Endothelial cell (in vitro differentiated cells): ENCODE data around the gene LMOD1. TPM values are rescaled to one million over a fixed set of nuclear protein-coding genes. Genes with fewer than 3 reads are reported as not detected.
A peak's percentile ranks its signal among the peaks of the same experiment; 100 is the strongest.

Experiments used
- DNase-seq: peaks from one replicate; pipeline ENCODE4 v3.0.0; 2021; ENCODE audit warnings: low spot score
- H3K27ac Mint-ChIP-seq: one replicate; pipeline ENCODE4 v1.8.0; 2021; ENCODE audit warnings: mixed read lengths, inconsistent platforms; ENCODE audit not compliant: unreplicated experiment
- H3K27me3 Mint-ChIP-seq: one replicate; pipeline ENCODE4 v1.8.0; 2021; ENCODE audit warnings: mild to moderate bottlenecking, moderate library complexity, mixed read lengths, inconsistent platforms; ENCODE audit not compliant: unreplicated experiment
- H3K36me3 Mint-ChIP-seq: one replicate; pipeline ENCODE4 v1.8.0; 2021; ENCODE audit warnings: mild to moderate bottlenecking, low read depth, mixed read lengths, inconsistent platforms; ENCODE audit not compliant: unreplicated experiment
- H3K4me1 Mint-ChIP-seq: one replicate; pipeline ENCODE4 v1.8.0; 2021; ENCODE audit warnings: mild to moderate bottlenecking, mixed read lengths, inconsistent platforms; ENCODE audit not compliant: unreplicated experiment
- H3K4me3 Mint-ChIP-seq: one replicate; pipeline ENCODE4 v1.8.0; 2021; ENCODE audit warnings: mild to moderate bottlenecking, mixed read lengths, inconsistent platforms; ENCODE audit not compliant: unreplicated experiment
- H3K9me3 Mint-ChIP-seq: one replicate; pipeline ENCODE4 v1.8.0; 2021; ENCODE audit warnings: mixed read lengths, inconsistent platforms; ENCODE audit not compliant: unreplicated experiment
- total RNA-seq: library from RNA; stranded (reverse); fragmentation: NEBNext Ultra II Directional; extraction: Animal tissue kit (Norgen Biotek cat#: 25700); gene quantifications from one replicate; pipeline ENCODE4 v1.2.1, GENCODE V29; 2021; ENCODE audit not compliant: unreplicated experiment
- TF ChIP-seq, protein P1 (sequence below): fragments of 200-600 bp; sonication (generic); IDR thresholded peaks from one replicate; pipeline ENCODE4 v1.5.0; 2021; ENCODE audit warnings: antibody characterized with exemption; ENCODE audit not compliant: unreplicated experiment

The LMOD1 gene
- total RNA-seq, 1 donor from 2014 or later: not detected

GRCh38 chr1:201958348-201958747, 12.0 kb upstream of the LMOD1 start:
- no peaks in the 10 kb centered on the region for H3K9me3 Mint-ChIP-seq
- TF ChIP-seq, protein P1, sequence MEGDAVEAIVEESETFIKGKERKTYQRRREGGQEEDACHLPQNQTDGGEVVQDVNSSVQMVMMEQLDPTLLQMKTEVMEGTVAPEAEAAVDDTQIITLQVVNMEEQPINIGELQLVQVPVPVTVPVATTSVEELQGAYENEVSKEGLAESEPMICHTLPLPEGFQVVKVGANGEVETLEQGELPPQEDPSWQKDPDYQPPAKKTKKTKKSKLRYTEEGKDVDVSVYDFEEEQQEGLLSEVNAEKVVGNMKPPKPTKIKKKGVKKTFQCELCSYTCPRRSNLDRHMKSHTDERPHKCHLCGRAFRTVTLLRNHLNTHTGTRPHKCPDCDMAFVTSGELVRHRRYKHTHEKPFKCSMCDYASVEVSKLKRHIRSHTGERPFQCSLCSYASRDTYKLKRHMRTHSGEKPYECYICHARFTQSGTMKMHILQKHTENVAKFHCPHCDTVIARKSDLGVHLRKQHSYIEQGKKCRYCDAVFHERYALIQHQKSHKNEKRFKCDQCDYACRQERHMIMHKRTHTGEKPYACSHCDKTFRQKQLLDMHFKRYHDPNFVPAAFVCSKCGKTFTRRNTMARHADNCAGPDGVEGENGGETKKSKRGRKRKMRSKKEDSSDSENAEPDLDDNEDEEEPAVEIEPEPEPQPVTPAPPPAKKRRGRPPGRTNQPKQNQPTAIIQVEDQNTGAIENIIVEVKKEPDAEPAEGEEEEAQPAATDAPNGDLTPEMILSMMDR: no peak
- H3K27me3 Mint-ChIP-seq: peaks cover 6% of the 10 kb centered on the region
- H3K4me3 Mint-ChIP-seq: no peak overlapping the region
- H3K27ac Mint-ChIP-seq: no peak overlapping the region
- H3K4me1 Mint-ChIP-seq: peaks cover 17% of the 10 kb centered on the region
- peaks cover 9% of the 10 kb centered on the region for H3K36me3 Mint-ChIP-seq
- no peak for DNase-seq

- peak overlapping the region; percentile 93 for H3K4me3 Mint-ChIP-seq
- H3K27ac Mint-ChIP-seq: peak overlapping the region; percentile 79
- no peaks in the 10 kb centered on the region for H3K9me3 Mint-ChIP-seq
- DNase-seq: no peak
- peaks cover 6% of the 10 kb centered on the region for H3K27me3 Mint-ChIP-seq
- TF ChIP-seq, protein P1: no peak
- H3K4me1 Mint-ChIP-seq: peaks cover 17% of the 10 kb centered on the region
- no peaks in the 10 kb centered on the region for H3K36me3 Mint-ChIP-seq
These were observed 9.4 kb upstream of the LMOD1 start for GRCh38 chr1:201955729-201956143.

DNA sequence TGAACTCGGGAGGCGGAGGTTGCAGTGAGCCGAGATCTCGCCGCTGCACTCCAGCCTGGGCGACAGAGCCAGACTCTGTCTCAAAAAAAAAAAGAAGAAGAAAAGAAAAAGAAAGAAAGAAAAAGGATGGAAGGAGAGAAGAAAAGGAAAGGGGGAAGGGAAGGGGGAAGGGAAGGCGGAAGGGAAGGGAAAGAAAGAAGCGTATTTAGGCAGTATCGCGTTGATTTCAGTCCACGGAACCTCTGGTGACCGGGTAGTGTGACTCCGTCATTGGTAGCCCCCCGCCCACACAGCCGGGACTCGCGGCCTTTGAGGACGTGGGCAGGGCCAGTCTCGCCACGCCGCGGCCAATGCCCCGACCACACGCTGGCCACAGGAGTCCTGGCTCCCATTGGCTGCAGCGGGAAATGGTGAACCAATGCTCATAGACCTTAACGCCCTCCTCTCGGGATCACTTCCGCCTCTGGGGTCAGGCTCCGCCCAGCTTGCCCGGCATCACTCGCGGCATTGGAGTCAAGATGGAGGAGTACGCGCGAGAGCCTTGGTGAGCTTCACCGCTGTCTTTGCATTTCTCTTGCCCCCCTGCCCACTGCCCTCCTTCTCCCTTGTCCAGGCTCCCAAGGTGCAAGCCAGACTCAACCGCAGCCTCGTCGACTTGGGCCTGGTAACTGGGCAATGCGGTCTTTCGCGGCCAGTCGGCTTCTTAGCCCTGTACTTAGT, 8.8 kb upstream of the LMOD1 start, which contains the start of gene TIMM17A:
Gene TIMM17A (plus strand): TSS at position 495 of the 720 bp plus-strand sequence. CDS start 24 bp downstream, at position 519.
- Mint-ChIP-seq H3K36me3 (no peaks in the 10 kb centered on the region), H3K4me3 (peak within 1 kb of the TSS; percentile 93), H3K27me3 (peaks cover 6% of the 10 kb centered on the region), H3K27ac (peak within 1 kb of the TSS; percentile 79), H3K9me3 (no peaks in the 10 kb centered on the region), H3K4me1 (peaks cover 17% of the 10 kb centered on the region)
- DNase-seq: peak; percentile 95
- TF ChIP-seq, protein P1: no peak

DNA sequence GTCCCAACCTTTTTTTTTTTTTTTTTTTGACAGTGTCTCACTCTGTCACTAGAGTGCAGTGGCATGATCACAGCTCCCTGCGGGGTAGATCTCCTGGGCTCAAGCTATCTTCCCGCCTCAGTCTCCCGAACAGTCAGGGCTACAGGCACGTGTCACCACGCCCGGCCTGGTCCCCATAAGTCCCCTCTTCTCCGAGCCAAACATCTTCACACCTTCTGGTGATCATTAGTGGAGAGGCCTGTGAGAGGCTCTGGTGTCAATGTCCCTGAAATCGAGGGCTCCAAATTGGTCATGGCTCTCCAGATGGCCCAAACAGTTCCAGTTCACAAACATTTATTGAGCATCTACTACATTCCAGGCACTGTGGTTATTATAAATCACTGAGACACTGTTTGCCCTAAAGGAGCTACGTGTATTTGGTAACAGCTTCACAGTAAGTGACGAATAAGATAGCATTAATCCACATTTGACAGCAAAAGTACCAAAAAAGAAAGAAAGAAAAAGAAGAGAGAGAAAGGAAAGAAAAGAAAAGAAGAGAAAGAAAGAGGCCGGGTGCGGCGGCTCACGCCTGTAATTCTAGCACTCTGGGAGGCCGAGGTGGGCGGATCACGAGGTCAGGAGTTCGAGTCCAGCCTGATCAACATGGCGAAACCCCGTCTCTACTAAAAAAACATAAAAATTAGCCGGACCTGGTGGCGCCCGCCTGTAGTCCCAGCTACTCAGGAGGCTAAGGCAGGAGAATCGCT, 8.1 kb upstream of the LMOD1 start:
- TF ChIP-seq, protein P1: no peak
- Mint-ChIP-seq H3K4me1 (peaks cover 17% of the 10 kb centered on the region), H3K27me3 (peaks cover 6% of the 10 kb centered on the region), H3K36me3 (no peaks in the 10 kb centered on the region), H3K9me3 (no peaks in the 10 kb centered on the region), H3K4me3 (peak overlapping the region; percentile 93), H3K27ac (peak overlapping the region; percentile 79)
- no peak for DNase-seq

DNA sequence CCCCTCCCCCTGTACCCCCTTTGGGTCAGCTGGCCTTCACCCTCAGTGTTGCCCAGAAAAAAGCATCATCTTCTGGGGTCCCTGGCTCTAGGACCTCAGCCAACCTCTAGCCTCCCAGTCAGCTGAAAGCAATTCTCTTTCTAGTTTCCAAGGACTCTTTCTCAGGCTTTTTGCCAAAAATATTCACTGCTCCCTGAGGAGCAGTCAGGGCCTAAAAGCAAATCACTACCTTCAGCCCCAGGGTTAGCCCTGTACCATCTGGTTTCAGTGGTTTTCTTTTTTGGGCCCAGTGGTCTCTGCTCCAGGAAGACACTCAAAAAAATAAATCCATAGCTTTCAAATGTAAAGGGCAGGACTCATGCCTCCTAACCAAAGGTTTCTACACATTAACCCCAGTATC, 3.1 kb upstream of the LMOD1 start:
- Mint-ChIP-seq H3K36me3 (no peaks in the 10 kb centered on the region), H3K27ac (no peak overlapping the region), H3K4me1 (peaks cover 18% of the 10 kb centered on the region), H3K4me3 (no peak overlapping the region), H3K9me3 (no peaks in the 10 kb centered on the region), H3K27me3 (peaks cover 16% of the 10 kb centered on the region)
- DNase-seq: no peak
- TF ChIP-seq, protein P1: no peak
